HCT116 (cell line): ENCODE data around the gene NTNG2. TPM values are rescaled to one million over a fixed set of nuclear protein-coding genes. Genes with fewer than 3 reads are reported as not detected.

Experiments used
- ATAC-seq: fragments of 200-7000 bp; cut with Tn5 transposase; 2 replicates; pipeline ENCODE4 v1.9.1; 2020; ENCODE audit warnings: mild to moderate bottlenecking, moderate library complexity
- BruUV-seq: library from RNA; stranded (reverse); fragments of 400-500 nt; replicated peaks from 2 replicates; lab custom pipeline; 2021; lab: Mats Ljungman, UMichigan
- CTCF ChIA-PET: fragments of 300-600 bp; sonication (Branson Sonifier 250); formaldehyde crosslinking; loops from one replicate; lab custom pipeline; 2021; ENCODE audit warnings: antibody characterized with exemption; lab: Charles Lee
- POLR2A ChIA-PET: fragments of 300-600, 350-600 bp; sonication (Branson Sonifier 250); formaldehyde crosslinking; loops from one replicate; lab custom pipeline; 2021; ENCODE audit warnings: antibody characterized with exemption; lab: Charles Lee
- RAD21 ChIA-PET, 2 experiments: fragments of 300-600 bp; sonication (Branson Sonifier 250); formaldehyde crosslinking; loops; one replicate each; lab custom pipeline; 2023; ENCODE audit warnings: low total read pairs in 2 of 2; ENCODE audit not compliant: uncharacterized antibody in 2 of 2, unreplicated experiment in 2 of 2, low non-redundant PET in 1 of 2; lab: Charles Lee
- DNase-seq: peaks from one replicate; pipeline ENCODE4 v3.0.0-alpha.2; 2010; ENCODE audit warnings: low read depth, low spot score
- H2AFZ ChIP-seq: fragments of 200-600 bp; shearing (Covaris generic), sonication (generic); 2 replicates; pipeline ENCODE4 v1.6.1; 2017; ENCODE audit warnings: low read depth, mixed run types, mixed read lengths, antibody characterized with exemption, low read length; ENCODE audit not compliant: poor library complexity, severe bottlenecking
- H3K27ac ChIP-seq: 2 replicates; pipeline ENCODE4 v1.5.1; 2012; ENCODE audit warnings: low read depth, low read length
- H3K27me3 ChIP-seq: fragments of 200-600 bp; sonication (generic); 2 replicates; pipeline ENCODE4 v1.6.1; 2016; ENCODE audit warnings: mixed run types, low read length, mixed read lengths; ENCODE audit not compliant: insufficient read depth
- H3K36me3 ChIP-seq, 2 experiments: fragments of 200-500 bp in 1 of 2; fragments of 200-600 bp in 1 of 2; sonication (Bioruptor generic) in 1 of 2; sonication (generic) in 1 of 2; 2 replicates each; pipeline versions ENCODE4 v1.5.1 to v1.6.1; 2014 to 2016; ENCODE audit warnings: low read length in 2 of 2, inconsistent platforms in 1 of 2, mixed read lengths in 1 of 2, mixed run types in 1 of 2; ENCODE audit not compliant: insufficient read depth in 2 of 2, control insufficient read depth in 1 of 2
- H3K4me1 ChIP-seq, 2 experiments: fragments of 200-600 bp in 1 of 2; sonication (generic) in 1 of 2; 2 replicates each; pipeline versions ENCODE4 v1.5.1 to v1.6.1; 2012 to 2017; ENCODE audit warnings: low read length in 2 of 2, inconsistent platforms in 1 of 2, mild to moderate bottlenecking in 1 of 2, mixed read lengths in 1 of 2, mixed run types in 1 of 2, moderate library complexity in 1 of 2; ENCODE audit not compliant: insufficient read depth in 2 of 2, control insufficient read depth in 1 of 2
- H3K4me2 ChIP-seq: fragments of 200-600 bp; sonication (generic); 2 replicates; pipeline ENCODE4 v1.6.1; 2017; ENCODE audit warnings: mixed run types, low read length, mixed read lengths
- H3K4me3 ChIP-seq, 2 experiments: fragments of 200-600 bp in 1 of 2; sonication (generic) in 1 of 2; replicated peaks in 1 of 2; 2 replicates each; pipeline ENCODE4 v1.5.1; 2011 to 2016; ENCODE audit warnings: low read length in 2 of 2, control low read depth in 1 of 2, low read depth in 1 of 2, mild to moderate bottlenecking in 1 of 2, mixed read lengths in 1 of 2, mixed run types in 1 of 2
- H3K79me2 ChIP-seq: fragments of 200-600 bp; sonication (generic); 2 replicates; pipeline ENCODE4 v1.6.1; 2017; ENCODE audit warnings: mild to moderate bottlenecking, mixed run types, low read length, moderate library complexity, mixed read lengths; ENCODE audit not compliant: insufficient read depth
- H3K9ac ChIP-seq: fragments of 200-600 bp; sonication (generic); 2 replicates; pipeline ENCODE4 v1.6.1; 2016; ENCODE audit warnings: low read length, mixed read lengths
- H3K9me2 ChIP-seq: fragments of 200-600 bp; sonication (generic), shearing (Covaris generic); 2 replicates; pipeline ENCODE4 v1.6.1; 2017; ENCODE audit warnings: mixed run types, mild to moderate bottlenecking, moderate library complexity; ENCODE audit not compliant: insufficient read depth
- H3K9me3 ChIP-seq, 2 experiments: fragments of 200-500 bp in 1 of 2; fragments of 200-600 bp in 1 of 2; sonication (Bioruptor generic) in 1 of 2; sonication (generic) in 1 of 2; 2 replicates each; pipeline ENCODE4 v1.6.1; 2014 to 2017; ENCODE audit warnings: low read length in 2 of 2, mixed read lengths in 2 of 2, inconsistent platforms in 1 of 2, low read depth in 1 of 2, mild to moderate bottlenecking in 1 of 2, mixed run types in 1 of 2, moderate library complexity in 1 of 2; ENCODE audit not compliant: control insufficient read depth in 1 of 2, insufficient read depth in 1 of 2
- H4K20me1 ChIP-seq: fragments of 200-600 bp; sonication (generic), shearing (Covaris generic); 2 replicates; pipeline ENCODE4 v1.6.1; 2017; ENCODE audit warnings: mixed run types, mild to moderate bottlenecking, moderate library complexity; ENCODE audit not compliant: insufficient read depth
- ATF3 ChIP-seq: IDR thresholded peaks from 2 replicates; pipeline ENCODE4 v1.6.1; 2012
- CBX3 ChIP-seq: IDR thresholded peaks from 2 replicates; pipeline ENCODE4 v1.6.1; 2012; ENCODE audit warnings: low read depth
- CEBPB ChIP-seq: IDR thresholded peaks from 2 replicates; pipeline ENCODE4 v1.6.1; 2012; ENCODE audit warnings: low read depth
- CTCF ChIP-seq, 3 experiments: fragments of 200-600 bp in 1 of 3; sonication (generic) in 1 of 3; IDR thresholded peaks in 2 of 3; conservative IDR thresholded peaks in 1 of 3; 2 replicates each; pipeline ENCODE4 v1.5.1; 2012 to 2017; ENCODE audit warnings: low read depth in 2 of 3, low read length in 2 of 3, antibody characterized with exemption in 1 of 3, borderline replicate concordance in 1 of 3, control low read depth in 1 of 3, mild to moderate bottlenecking in 1 of 3, mixed read lengths in 1 of 3, mixed run types in 1 of 3, moderate library complexity in 1 of 3; ENCODE audit not compliant: insufficient read depth in 1 of 3
- EGR1 ChIP-seq: IDR thresholded peaks from 2 replicates; pipeline ENCODE4 v1.6.1; 2012; ENCODE audit warnings: low read depth
- ELF1 ChIP-seq: IDR thresholded peaks from 2 replicates; pipeline ENCODE4 v1.6.1; 2012; ENCODE audit warnings: low read depth, borderline replicate concordance
- EZH2 ChIP-seq: fragments of 200-600 bp; sonication (generic); IDR thresholded peaks from 2 replicates; pipeline ENCODE4 v1.6.1; 2017; ENCODE audit warnings: antibody characterized with exemption, mixed run types
- FOSL1 ChIP-seq: IDR thresholded peaks from 2 replicates; pipeline ENCODE4 v1.6.1; 2012; ENCODE audit warnings: low read depth
- JUND ChIP-seq: IDR thresholded peaks from 2 replicates; pipeline ENCODE4 v1.6.1; 2012
- RAD21 ChIP-seq: IDR thresholded peaks from 2 replicates; pipeline ENCODE4 v1.6.1; 2012; ENCODE audit warnings: low read depth, mild to moderate bottlenecking
- SIN3A ChIP-seq: IDR thresholded peaks from 2 replicates; pipeline ENCODE4 v1.6.1; 2012; ENCODE audit warnings: low read depth
- SP1 ChIP-seq: IDR thresholded peaks from 2 replicates; pipeline ENCODE4 v1.6.1; 2012; ENCODE audit warnings: low read depth
- SRF ChIP-seq: IDR thresholded peaks from 2 replicates; pipeline ENCODE4 v1.6.1; 2012; ENCODE audit warnings: low read depth
- TCF7L2 ChIP-seq: IDR thresholded peaks from 2 replicates; pipeline ENCODE4 v1.7.0; 2011; ENCODE audit warnings: borderline replicate concordance, inconsistent platforms; ENCODE audit not compliant: insufficient read depth, insufficient read length; ENCODE audit errors: extremely low read depth
- YY1 ChIP-seq: IDR thresholded peaks from 2 replicates; pipeline ENCODE4 v1.6.1; 2011; ENCODE audit warnings: low read length, low read depth, moderate library complexity, mild to moderate bottlenecking; ENCODE audit not compliant: insufficient replicate concordance; ENCODE audit errors: extremely low read depth
- ZBTB33 ChIP-seq: IDR thresholded peaks from 2 replicates; pipeline ENCODE4 v1.6.1; 2011; ENCODE audit warnings: mild to moderate bottlenecking, low read length, moderate library complexity; ENCODE audit not compliant: insufficient replicate concordance; ENCODE audit errors: extremely low read depth
- ZFX ChIP-seq: fragments of 450-650 bp; IDR thresholded peaks from 2 replicates; pipeline ENCODE4 v1.6.1; 2017
- intact Hi-C: fragments of 100-400 bp; cut with micrococcal nuclease; formaldehyde crosslinking; loops from 2 replicates; pipeline ENCODE4 v1.10.0; 2022
- total RNA-seq: library from RNA; stranded (reverse); gene quantifications from one replicate; pipeline ENCODE4 v1.2.1, GENCODE V29; 2021; ENCODE audit not compliant: unreplicated experiment

Gene NTNG2
- total RNA-seq, 1 experiment from 2014 or later = 2.5 TPM

- Histone ChIP-seq H3K27me3 (no peaks in the 10 kb centered on the region), H3K79me2 (peaks cover 8% of the 10 kb centered on the region), H3K4me3 (no peak overlapping the region), H2AFZ (no peak overlapping the region)
- BruUV-seq = no TSS peak
- TF ChIP-seq ZBTB33 (no peak), EGR1 (no peak)
- TF ChIP-seq, all 23 proteins: peak for 0
- no peak overlapping the region for H3K27ac ChIP-seq
- no peak overlapping the region for H3K9ac ChIP-seq
- no peak for ATAC-seq
- peaks cover 18 to 46% of the 10 kb centered on the region in 2 experiments for H3K36me3 ChIP-seq
- POLR2A ChIA-PET = no interaction called here
- no peaks in the 10 kb centered on the region for H3K9me3 ChIP-seq
- CTCF ChIA-PET = no interaction called here
- H3K9me2 ChIP-seq = no peaks in the 10 kb centered on the region
- H4K20me1 ChIP-seq = no peaks in the 10 kb centered on the region
- H3K4me1 ChIP-seq = no peaks in the 10 kb centered on the region
- H3K4me2 ChIP-seq = no peak overlapping the region
- no peak for DNase-seq
- RAD21 ChIA-PET = no interaction called here
- intact Hi-C loops = no loop called here
Measured at GRCh38 chr9:132288966-132289365, 127.1 kb downstream of the NTNG2 start.

GRCh38 chr9:132293145-132293721 lies 131.4 kb downstream of the NTNG2 start:
- Histone ChIP-seq H2AFZ (no peak overlapping the region), H3K27ac (no peak overlapping the region), H3K9me3 (no peaks in the 10 kb centered on the region), H3K4me3 (no peak overlapping the region), H3K4me1 (no peaks in the 10 kb centered on the region), H3K27me3 (no peaks in the 10 kb centered on the region), H3K36me3 (peaks cover 39 to 53% of the 10 kb centered on the region in 2 experiments), H3K4me2 (no peak overlapping the region), H3K9ac (no peak overlapping the region), H3K79me2 (peaks cover 26% of the 10 kb centered on the region), H4K20me1 (peaks cover 4% of the 10 kb centered on the region; the same call in 1 of the 2 replicates), H3K9me2 (no peaks in the 10 kb centered on the region)
- no TSS peak for BruUV-seq
- ChIA-PET CTCF (interaction anchor here (0.7 to 0.9 kb wide), 2 partner anchors 55 to 685 kb away, joined by 3 read pairs; no protein-coding TSS in a partner anchor), RAD21 (no interaction called here), POLR2A (no interaction called here)
- ATAC-seq (no peak), DNase-seq (no peak)
- TF ChIP-seq CBX3 (no peak), RAD21 (no peak), EZH2 (no peak), ATF3 (no peak), JUND (no peak), EGR1 (no peak), ZFX (no peak), FOSL1 (no peak), ELF1 (no peak), YY1 (no peak), CTCF (IDR thresholded peaks at IDR 0.05 in 2 of 3, conservative IDR thresholded peaks at IDR 0.05 in 1 of 3; ENCODE audit: borderline replicate concordance in 1 of 3, insufficient read depth in 1 of 3, low read depth in 2 of 3, low read length in 2 of 3) (no peak), SRF (no peak), SIN3A (no peak), CEBPB (no peak), TCF7L2 (no peak), SP1 (no peak)
- intact Hi-C loops = no loop called here
